Ovary (tissue), 3 donors: ENCODE measurements around the gene IGSF9.

Experiments
- CTCF ChIP-seq, 3 donors: fragments of 450-650 bp in 2 of 3; fragments of 200-600 bp in 1 of 3; IDR thresholded peaks; one replicate each; pipeline versions ENCODE4 v1.5.1 to v1.8.0; 2016 to 2022; ENCODE audit warnings: antibody characterized with exemption in 3 of 3, mild to moderate bottlenecking in 1 of 3
- POLR2A ChIP-seq: fragments of 450-650 bp; IDR thresholded peaks from one replicate; pipeline ENCODE4 v1.6.1; 2017; ENCODE audit warnings: antibody characterized with exemption, mild to moderate bottlenecking, moderate library complexity
- donor health status: DM: no; HTN: no; CAD: no.

- TF ChIP-seq POLR2A: no peak
- no peak for TF ChIP-seq CTCF (IDR thresholded peaks at IDR 0.05)
These were observed 29.0 kb upstream of the IGSF9 start for GRCh38 chr1:159974350-159974965.
